AG10803 (cell line): Measurements from ENCODE around the gene SLCO3A1.

ENCODE experiments used
- DNase-seq: peaks from one replicate; pipeline ENCODE4 v3.0.0; 2010; ENCODE audit warnings: low read depth
- H3K4me3 ChIP-seq: 2 replicates; pipeline ENCODE4 v1.5.1; 2011; ENCODE audit warnings: mild to moderate bottlenecking, low read length, control low read depth
- TF ChIP-seq, protein P1 (sequence below): conservative IDR thresholded peaks from 2 replicates; pipeline ENCODE4 v1.5.1; 2011; ENCODE audit warnings: mild to moderate bottlenecking, low read length, control low read depth, inconsistent platforms

SLCO3A1 gene

DNA sequence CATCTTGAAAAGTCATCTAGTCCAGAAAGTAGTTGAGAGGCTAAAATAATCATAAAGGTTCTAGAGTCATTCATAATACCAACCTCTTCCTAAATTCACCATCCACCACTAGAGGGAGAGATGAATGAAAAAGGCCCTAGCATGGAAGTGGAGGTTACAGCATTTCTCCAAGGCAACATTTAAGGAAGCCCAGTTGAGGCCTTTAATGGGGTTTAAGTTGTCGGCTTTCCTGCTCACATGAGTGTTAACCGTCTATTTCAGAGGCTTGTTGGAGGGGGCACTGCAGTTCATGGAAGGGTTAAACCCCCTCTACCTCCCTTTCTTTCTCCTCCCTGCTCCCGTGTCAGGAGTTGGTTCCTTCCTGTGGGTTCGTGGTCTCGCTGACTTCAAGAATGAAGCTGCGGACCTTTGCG lies 3.8 kb upstream of the SLCO3A1 start:
- DNase-seq = peak; percentile 62
- TF ChIP-seq, protein P1, sequence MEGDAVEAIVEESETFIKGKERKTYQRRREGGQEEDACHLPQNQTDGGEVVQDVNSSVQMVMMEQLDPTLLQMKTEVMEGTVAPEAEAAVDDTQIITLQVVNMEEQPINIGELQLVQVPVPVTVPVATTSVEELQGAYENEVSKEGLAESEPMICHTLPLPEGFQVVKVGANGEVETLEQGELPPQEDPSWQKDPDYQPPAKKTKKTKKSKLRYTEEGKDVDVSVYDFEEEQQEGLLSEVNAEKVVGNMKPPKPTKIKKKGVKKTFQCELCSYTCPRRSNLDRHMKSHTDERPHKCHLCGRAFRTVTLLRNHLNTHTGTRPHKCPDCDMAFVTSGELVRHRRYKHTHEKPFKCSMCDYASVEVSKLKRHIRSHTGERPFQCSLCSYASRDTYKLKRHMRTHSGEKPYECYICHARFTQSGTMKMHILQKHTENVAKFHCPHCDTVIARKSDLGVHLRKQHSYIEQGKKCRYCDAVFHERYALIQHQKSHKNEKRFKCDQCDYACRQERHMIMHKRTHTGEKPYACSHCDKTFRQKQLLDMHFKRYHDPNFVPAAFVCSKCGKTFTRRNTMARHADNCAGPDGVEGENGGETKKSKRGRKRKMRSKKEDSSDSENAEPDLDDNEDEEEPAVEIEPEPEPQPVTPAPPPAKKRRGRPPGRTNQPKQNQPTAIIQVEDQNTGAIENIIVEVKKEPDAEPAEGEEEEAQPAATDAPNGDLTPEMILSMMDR = peak; percentile 85
- no peak overlapping the region for H3K4me3 ChIP-seq

DNA sequence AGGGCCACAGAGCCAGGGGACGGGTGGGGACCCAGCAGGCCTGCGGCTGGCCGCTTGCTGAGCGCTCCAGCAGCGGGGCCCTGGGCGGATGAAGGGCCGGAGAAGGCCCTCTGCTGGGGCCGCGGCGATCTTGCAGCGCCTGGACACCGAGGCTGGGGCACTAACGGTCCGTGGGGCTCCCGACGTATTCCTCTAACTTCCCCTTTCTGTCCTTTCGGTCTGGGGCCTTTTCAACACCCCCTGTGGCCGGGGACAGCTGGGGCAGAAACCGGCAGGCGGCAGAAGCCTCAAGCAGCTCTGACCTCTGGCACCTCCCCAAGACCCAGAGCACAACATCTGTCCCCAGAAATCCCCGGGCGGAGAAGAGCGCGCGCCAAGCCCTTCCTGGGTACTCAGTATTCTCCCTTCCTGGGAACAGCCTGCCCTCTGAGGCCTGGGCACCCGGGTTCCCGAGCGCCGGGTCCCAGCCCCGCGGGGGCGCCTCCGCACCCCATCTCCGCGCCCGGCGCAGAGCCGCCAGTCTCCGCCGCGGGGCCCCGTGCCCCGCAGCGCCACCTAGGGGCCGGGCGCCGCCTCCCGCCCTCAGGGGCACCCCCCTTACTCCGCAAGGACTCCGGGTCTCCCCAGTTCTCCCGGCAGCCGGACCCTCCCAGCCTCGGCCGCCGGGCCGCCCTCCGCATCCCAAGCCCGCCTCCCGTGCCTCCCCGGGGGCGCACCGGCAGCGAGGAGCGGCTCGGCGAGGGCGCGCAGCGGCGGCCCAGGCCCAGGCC lies 582 bp upstream of the SLCO3A1 start:
- TF ChIP-seq, protein P1 = peak; percentile 51
- H3K4me3 ChIP-seq = peak overlapping the region; percentile 70

DNA sequence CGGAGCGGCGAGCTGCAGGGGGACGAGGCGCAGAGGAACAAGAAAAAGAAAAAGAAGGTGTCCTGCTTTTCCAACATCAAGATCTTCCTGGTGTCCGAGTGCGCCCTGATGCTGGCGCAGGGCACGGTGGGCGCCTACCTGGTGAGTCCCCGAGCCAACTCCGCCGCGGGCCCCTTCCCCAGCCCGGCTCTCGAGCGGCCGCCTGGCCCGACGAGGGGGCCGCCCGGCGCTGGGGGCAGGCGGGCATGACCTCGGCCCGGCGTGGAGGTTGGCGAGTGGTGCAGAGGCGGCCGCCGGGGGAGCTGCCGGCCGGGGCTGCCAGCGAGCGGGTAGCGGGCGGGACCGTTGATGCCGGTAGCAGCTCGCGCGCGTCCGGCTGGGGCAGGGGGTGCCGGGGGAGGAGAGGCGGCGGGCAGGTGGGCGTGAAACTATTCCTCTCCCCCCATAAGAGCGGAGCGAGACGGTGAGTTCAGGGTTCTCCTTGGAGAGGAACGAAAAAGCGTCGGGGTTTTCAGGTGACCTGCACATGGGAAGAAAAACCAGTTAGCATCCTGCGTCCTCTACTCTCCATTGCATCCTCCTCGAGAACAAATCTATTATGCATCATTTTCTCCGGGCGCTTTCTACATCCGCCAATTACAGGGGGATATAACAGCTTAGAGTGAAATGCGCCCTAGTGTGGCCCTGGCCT lies 585 bp downstream of the SLCO3A1 start:
- H3K4me3 ChIP-seq = peak overlapping the region; percentile 69
- peak; percentile 17 for DNase-seq
- TF ChIP-seq, protein P1 = no peak

More for the DNA sequence above, 582 bp upstream of the SLCO3A1 start:
- peak; percentile 65 for DNase-seq

DNA sequence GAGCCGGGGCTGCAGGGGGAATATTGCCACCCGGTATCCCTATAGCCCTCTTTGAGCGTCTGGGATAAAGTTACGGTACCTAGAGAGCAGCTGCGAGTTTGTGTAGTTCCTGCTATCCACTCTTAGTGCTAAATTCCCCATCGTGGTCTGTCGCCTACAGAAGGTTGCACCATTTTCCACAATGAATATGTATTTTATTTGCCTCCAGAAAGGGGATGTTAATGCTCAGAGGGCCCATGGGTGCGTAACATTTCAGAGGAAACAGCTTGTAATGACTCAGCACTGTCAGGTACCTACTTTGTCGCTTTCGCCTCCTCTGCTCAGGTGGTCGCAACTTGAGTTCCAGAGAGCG lies 1.1 kb downstream of the SLCO3A1 start:
- no peak for DNase-seq
- TF ChIP-seq, protein P1 = no peak
- peak overlapping the region; percentile 69 for H3K4me3 ChIP-seq

DNA sequence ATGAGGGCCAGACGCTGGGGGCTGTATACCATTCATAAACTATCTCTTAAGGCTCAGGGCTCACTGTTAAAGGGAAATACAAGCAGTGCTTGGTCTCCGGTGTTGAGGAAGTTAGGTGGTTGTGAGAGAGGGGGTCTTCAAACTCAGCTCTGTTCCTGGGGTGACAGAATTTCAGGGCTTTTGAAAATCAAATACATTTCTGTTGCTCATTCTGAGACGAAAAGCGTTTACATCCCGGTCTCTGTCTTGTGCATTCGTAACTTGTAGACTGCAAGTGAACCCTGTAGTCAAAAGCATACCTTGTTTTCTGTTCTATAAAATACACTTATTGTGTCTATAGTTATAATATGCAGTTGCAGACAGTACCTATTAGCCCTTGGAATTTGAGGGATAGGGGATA lies 1.7 kb downstream of the SLCO3A1 start:
- H3K4me3 ChIP-seq = no peak overlapping the region
- TF ChIP-seq, protein P1 = no peak
- no peak for DNase-seq

DNA sequence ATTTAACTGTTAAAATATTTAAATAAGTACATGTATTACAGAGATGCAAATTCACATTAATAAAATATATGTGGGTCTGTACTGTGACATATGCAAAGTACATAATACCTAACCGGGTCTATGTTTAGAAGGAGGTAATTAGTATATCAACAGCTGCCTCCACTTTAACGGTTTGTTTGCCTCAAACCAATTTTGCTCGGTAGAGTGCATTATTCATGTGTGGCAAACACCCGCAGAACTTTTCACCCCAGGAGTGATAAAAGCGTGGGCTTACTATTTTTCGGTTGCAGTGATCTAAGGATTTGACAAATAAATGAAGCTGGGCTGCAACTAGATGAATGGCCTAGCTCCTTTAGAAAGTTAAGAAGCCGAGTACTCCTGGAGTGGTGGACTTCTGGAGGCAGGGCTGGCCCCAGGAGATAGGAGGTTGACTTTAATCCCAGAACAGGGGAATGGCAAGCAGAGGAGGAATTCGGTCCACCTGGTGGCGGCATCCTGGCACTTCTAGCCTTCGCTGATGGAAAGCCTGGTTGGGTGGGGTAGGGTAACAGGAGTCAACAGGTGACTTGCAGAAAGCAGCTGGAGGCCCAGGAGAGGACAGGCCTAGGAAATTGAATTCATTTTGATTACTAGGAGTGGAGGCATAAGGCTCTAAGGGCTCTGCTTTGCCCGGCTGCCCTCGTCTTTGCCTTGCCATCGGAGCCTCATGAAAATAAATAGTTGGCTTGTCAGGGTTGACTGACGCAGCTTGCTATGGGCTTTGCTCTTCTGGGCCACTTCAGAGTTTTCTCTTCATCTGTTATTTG lies 2.4 kb downstream of the SLCO3A1 start:
- DNase-seq = no peak
- TF ChIP-seq, protein P1 = peak; percentile 9; the same call in 1 of the 2 replicates
- H3K4me3 ChIP-seq = no peak overlapping the region
